GM21381 (cell line): ENCODE results near the gene CLK2.
"Not testable (repeated sequence)": the region's sequence is repeated elsewhere in the genome, so short reads cannot be mapped to it uniquely, and the experiment has no call there.

Experiments used
- ATAC-seq: cut with Tn5 transposase; IDR thresholded peaks from one replicate; pipeline ENCODE4 v1.9.1; 2021; ENCODE audit warnings: mild to moderate bottlenecking, moderate library complexity; ENCODE audit not compliant: unreplicated experiment

CLK2 gene

GRCh38 chr1:155297384-155297783, 24.1 kb upstream of the CLK2 start:
- ATAC-seq, result no peak

GRCh38 chr1:155296661-155297060, 23.4 kb upstream of the CLK2 start:
- ATAC-seq, result no peak

DNA sequence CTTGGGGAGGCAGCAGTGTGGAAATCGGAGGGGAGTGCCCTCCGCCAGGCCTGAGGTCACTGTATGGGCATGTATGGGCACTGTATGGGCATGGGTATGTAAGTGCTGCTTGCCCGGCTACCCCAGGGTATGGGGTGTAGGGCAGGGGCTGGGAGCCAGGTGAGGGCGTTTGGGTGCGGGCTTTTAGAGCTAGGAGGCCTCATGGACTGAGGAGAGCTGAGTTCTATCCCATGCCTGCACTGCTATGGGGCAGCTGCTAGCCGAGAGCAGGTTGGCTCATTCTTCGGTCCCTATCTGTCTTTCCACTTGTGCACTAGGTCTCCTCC, 22.6 kb upstream of the CLK2 start:
- ATAC-seq, result no peak

DNA sequence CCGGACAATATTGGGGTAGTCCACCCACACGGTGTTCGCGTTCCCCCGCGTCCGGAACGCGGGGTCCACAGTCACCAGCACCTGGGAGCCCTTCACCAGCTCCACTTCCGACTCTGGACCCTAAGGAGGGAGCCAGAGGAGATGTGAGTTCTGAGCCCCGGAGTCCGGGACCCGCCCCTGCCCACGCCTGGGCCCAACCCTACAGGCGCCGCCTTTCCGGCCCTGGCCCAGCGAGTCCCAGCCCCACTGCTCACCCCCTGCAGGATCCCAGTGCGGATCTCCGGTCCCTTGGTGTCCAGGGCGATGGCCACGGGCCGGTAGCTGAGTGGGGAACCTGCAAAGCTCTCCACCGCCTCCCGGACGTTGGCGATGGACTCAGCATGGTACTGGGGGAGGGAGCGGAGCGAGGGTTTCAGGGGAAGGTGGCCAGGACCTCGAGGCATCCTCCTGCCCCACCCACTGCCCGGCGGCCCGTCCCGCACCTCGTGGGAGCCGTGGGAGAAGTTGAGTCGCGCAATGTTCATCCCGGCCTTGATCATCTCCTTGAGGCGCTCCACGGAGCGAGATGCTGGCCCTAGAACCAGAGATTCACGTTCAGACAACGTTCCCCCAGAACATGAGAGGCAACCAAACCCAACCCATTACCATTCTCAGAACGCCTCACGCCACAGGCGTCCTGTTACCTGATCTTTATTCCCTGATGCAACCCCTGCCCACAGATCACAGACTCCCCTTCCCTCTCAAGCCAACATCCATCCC, 22.1 kb upstream of the CLK2 start:
- ATAC-seq, result no peak

- ATAC-seq, result no peak
Observed at GRCh38 chr1:155294520-155295182, 21.3 kb upstream of the CLK2 start.

DNA sequence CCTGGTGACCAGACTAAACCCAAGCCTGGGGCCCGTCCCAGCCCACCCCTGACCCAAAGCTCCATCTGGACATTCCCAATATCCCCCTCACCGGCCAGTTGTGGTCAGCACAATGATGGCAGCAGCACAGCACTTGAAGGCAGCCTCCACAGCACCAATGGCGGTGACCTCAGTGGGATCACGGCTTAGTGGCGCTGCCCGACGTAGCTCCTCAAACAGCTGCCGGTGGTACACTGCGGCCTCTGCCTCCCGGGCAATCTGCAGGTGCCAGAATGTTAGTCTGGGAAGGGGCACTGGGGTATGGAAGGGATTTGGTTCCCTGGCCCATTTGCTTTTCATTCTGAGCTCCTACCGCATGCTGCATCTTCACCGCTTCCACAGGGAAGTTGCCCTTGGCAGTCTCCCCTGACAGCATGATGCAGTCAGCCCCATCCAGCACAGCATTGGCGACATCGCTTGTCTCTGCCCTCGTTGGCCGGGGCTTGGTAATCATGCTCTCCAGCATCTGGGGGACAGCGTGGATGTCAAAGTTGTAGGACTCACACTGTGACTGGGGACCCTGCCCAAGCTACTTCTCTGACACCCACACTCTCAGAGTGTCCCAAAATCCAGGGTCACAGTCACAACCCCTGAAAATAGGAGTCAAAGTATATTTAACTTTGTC, 19.9 kb upstream of the CLK2 start:
- no peak for ATAC-seq

- ATAC-seq, result not testable (repeated sequence)
Observed at GRCh38 chr1:155291006-155291405, 17.7 kb upstream of the CLK2 start.

GRCh38 chr1:155287987-155288543, 14.8 kb upstream of the CLK2 start:
- ATAC-seq, result no peak

- ATAC-seq, result no peak
Observed at GRCh38 chr1:155286544-155286943, 13.2 kb upstream of the CLK2 start.

- ATAC-seq, result no peak
Observed at GRCh38 chr1:155285631-155286044, 12.3 kb upstream of the CLK2 start.

DNA sequence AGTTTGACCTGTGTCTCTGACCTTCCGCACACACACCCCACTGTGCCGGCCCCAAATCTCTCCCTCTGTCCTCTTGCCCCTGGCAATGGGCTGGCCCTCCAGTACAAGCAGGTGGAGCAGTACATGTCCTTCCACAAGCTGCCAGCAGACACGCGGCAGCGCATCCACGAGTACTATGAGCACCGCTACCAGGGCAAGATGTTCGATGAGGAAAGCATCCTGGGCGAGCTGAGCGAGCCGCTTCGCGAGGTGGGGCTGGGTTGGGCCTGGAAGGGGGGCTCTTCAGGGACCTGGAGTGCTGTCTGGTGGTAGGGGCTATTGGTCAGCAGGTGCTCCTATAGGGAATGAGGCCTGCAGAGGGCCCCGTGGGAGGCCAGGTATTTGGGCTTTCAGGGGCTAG, 11.8 kb upstream of the CLK2 start:
- ATAC-seq, result no peak

- ATAC-seq, result no peak
Observed at GRCh38 chr1:155284476-155284875, 11.2 kb upstream of the CLK2 start.

- no peak for ATAC-seq
Observed at GRCh38 chr1:155282488-155283091, 9.3 kb upstream of the CLK2 start.

GRCh38 chr1:155279268-155279667, 6.0 kb upstream of the CLK2 start:
- ATAC-seq, result no peak

DNA sequence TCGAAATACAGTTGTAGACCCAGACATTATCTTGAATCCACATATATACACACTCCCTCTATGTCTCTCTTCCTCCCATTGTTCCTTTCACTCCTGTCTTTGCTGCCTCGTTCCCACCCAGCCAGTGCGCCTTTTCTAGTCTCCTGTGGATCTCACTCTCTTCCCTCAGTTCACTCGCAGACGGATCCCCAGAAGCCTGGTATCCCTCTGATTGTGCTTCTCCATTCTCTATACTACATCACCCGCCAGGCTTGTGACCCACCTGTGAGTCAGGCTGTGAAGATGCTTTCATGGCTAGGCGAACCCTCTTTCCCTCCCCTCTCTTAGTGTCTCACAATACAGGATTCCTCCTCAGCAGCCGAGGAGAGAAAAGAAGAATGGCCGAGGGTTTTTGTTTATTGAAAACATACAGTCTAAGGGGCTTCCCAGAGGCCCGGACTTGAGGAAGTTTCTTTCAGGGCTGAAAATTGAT, 5.4 kb upstream of the CLK2 start:
- ATAC-seq, result no peak

GRCh38 chr1:155277902-155278688, 4.8 kb upstream of the CLK2 start:
- ATAC-seq, result no peak

DNA sequence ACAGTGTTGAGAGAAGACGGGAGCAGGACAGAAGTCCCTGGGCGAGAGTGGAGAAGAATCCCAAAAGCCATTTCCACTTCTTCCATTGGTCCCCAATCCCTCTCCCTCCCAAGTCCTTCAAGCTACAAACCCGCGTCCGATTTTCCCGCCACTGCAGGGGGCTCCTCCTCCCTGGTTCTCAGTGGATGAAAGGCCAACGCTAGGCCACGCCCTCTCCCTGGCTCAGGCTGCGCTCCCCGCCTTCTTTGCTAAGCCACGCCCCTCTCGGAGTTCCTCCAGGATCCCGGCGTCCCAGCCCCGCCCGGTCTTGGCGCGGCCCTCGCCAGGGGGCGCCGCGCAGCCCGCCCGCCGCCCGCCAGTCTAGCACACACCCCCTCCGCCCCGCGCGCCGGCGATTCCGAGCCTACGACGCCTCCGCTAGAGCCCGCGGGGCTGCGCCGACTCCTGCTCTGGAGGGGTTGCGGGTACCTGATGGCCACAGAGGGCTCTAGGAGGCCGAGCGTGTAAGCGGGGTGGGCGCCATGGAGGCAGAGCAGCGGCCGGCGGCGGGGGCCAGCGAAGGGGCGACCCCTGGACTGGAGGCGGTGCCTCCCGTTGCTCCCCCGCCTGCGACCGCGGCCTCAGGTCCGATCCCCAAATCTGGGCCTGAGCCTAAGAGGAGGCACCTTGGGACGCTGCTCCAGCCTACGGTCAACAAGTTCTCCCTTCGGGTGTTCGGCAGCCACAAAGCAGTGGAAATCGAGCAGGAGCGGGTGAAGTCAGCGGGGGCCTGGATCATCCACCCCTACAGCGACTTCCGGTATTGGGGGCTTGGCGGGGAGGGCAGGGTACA, 4.0 kb upstream of the CLK2 start, which contains the start of gene HCN3:
Gene HCN3 (plus strand): TSS at position 394 of the 832 bp plus-strand sequence. CDS start 128 bp downstream, at position 522.
- ATAC-seq, result peak; percentile 64

DNA sequence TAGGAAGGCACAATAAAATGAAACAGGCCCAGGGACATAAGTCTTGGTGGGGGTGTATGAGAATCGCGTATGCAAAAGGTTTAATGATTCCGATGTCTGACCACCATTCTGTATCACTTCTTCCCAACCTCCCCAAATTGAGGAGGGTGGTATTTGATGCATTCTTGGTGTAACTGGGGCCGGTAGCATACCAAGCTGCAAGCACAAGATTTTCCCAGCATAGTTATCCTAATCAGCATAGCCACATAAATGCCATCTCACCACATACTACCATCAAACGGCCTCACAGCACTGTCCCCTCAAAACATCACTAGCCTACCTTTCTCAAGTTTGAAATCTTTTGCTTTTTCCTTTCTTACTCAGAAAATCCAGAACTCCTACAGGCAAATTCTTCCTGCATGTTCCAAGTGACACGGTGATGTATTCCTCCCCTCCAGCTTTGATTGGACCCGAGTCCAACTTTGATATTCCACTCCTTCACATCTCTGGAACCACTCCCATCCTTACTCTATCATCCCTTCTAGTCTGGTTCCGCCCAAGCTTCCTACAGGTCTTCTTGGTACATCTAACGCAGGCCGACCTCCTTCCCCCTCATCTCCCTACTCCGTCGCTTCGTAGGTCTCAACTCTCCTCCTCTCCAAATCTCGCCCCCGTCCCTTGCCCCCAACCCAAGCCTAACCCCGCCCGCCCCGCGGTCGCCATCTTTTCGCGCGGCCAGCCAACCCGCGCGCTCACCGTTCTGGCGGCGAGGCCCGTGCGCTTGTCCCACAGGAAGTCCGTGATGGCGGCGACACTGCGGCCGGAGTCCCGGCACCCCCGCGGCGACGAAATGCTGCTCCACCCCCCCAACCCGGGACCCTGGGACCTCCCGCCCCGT, 600 bp downstream of the CLK2 start:
- ATAC-seq, result peak; percentile 35

DNA sequence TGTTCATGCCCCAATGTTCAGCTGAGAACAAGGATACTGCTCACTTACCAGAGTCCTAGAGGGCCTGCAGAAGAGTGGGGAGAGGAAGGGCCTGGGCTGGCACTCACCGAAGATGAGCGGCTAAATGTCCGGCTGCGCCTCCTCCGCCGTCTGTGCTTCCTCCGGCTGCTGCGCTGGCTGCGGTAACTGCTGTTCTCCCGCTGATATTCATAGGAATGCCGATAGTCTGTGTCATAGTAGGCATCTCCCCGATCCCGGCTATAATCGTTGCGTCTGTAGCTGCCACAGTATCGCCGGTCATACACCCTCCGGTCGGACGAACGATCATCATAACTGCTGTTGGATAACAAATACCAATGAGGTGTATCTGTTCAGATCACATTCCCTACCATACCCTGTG, 3.9 kb downstream of the CLK2 start:
- ATAC-seq, result no peak
